ENCODE results near the gene ERBB2.

Gene ERBB2

GRCh38 chr17:39670746-39671145, 29.1 kb upstream of the ERBB2 start:
- TF ChIP-seq CTCF (IDR thresholded peaks at IDR 0.05; ENCODE audit: insufficient read depth, low read depth, low read length, missing control alignments) = no peak
- H3K4me3 ChIP-seq (ENCODE audit: low read length) = no peak overlapping the region
- DNase-seq (ENCODE audit: low read depth) = no peak

- DNase-seq (ENCODE audit: low read depth) = peak; percentile 34
- peak; percentile 52 for TF ChIP-seq CTCF (IDR thresholded peaks at IDR 0.05; ENCODE audit: insufficient read depth, low read depth, low read length, missing control alignments)
- no peak overlapping the region for H3K4me3 ChIP-seq (ENCODE audit: low read length)
These were observed 28.0 kb upstream of the ERBB2 start for GRCh38 chr17:39671651-39672521.

GRCh38 chr17:39672522-39673334, 27.1 kb upstream of the ERBB2 start:
- no peak overlapping the region for H3K4me3 ChIP-seq (ENCODE audit: low read length)
- no peak for DNase-seq (ENCODE audit: low read depth)
- no peak for TF ChIP-seq CTCF (IDR thresholded peaks at IDR 0.05; ENCODE audit: insufficient read depth, low read depth, low read length, missing control alignments)

- no peak for DNase-seq (ENCODE audit: low read depth)
- H3K4me3 ChIP-seq (ENCODE audit: low read length) = no peak overlapping the region
- TF ChIP-seq CTCF (IDR thresholded peaks at IDR 0.05; ENCODE audit: insufficient read depth, low read depth, low read length, missing control alignments) = no peak
These were observed 26.4 kb upstream of the ERBB2 start for GRCh38 chr17:39673335-39674081.

- no peak overlapping the region for H3K4me3 ChIP-seq (ENCODE audit: low read length)
- DNase-seq (ENCODE audit: low read depth) = no peak
- TF ChIP-seq CTCF (IDR thresholded peaks at IDR 0.05; ENCODE audit: insufficient read depth, low read depth, low read length, missing control alignments) = no peak
These were observed 25.7 kb upstream of the ERBB2 start for GRCh38 chr17:39674179-39674578.

GRCh38 chr17:39674702-39675389, 25.0 kb upstream of the ERBB2 start:
- peak; percentile 51 for DNase-seq (ENCODE audit: low read depth)
- TF ChIP-seq CTCF (IDR thresholded peaks at IDR 0.05; ENCODE audit: insufficient read depth, low read depth, low read length, missing control alignments) = no peak
- H3K4me3 ChIP-seq (ENCODE audit: low read length) = no peak overlapping the region

Data from epithelial cell of esophagus (primary cell).